HG03442 (cell line): ENCODE data around the gene PACRG.

ENCODE experiments used
- ATAC-seq: cut with Tn5 transposase; IDR thresholded peaks from one replicate; pipeline ENCODE4 v1.9.1; 2021; ENCODE audit warnings: mild to moderate bottlenecking, moderate library complexity; ENCODE audit not compliant: unreplicated experiment

The PACRG gene

DNA sequence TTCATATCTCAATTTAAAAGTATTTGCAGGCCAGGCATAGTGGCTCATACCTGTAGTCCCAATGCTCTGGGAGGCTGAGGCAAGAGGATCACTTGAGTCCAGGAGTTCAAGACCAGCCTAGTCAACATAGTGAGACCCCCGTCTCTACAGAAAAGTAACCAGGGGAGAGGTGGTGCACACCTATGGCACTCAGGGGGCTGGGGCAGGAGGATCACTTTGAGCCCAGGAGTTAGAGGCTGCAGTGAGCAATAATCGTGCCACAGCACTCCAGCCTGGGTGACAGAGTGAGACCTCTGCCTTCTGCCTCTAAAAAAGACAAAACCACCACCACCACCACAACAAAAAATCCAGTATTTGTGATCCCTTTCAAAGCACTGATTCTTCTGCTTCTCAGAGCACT lies 501.3 kb downstream of the PACRG start:
- ATAC-seq: no peak

DNA sequence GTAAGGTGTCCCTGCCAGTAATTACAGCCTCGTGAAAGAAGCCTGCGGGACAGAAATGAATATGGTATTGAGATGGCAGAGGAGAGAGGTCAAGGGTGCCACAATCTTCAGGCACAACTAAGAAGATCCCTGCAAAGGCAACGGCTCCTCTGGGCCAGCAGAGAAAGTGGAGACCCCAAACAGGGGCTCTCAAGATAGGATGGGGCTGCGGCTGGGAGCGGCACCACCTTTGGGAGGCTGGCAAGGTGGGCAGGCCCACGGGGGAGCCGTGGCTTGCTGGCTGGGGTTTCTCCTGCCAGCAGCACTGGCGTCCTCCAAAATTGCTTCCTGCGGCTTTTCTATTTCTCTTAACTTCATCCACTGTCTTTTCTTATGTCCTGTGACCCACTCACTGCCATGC lies 503.1 kb downstream of the PACRG start:
- no peak for ATAC-seq

- no peak for ATAC-seq
Measured at GRCh38 chr6:163231356-163232014, 503.7 kb downstream of the PACRG start.

DNA sequence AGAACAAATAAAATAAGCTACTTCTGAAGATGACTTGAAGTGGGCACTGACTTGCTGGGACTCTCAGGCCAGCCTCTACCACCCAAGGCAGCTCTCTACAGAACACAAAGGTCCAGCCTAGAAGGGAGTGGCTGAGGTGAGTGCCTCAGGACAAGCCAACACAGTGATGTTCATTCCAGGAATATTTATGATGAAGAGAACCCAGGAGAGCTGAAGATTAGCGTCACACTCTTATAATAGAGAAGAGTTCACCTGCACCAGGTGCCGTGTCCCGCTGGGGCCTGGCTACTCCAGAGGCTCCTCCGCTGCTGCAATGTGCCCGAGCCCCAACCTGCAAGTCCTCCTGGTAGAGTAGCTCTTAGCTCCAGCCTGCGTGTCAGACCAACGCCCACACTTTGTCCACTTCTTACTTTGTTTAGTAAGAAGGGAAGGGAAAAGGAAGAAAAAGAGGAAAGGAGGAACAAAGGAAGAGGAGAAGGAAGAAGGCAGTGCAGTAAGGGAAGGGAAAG lies 504.3 kb downstream of the PACRG start:
- no peak for ATAC-seq

DNA sequence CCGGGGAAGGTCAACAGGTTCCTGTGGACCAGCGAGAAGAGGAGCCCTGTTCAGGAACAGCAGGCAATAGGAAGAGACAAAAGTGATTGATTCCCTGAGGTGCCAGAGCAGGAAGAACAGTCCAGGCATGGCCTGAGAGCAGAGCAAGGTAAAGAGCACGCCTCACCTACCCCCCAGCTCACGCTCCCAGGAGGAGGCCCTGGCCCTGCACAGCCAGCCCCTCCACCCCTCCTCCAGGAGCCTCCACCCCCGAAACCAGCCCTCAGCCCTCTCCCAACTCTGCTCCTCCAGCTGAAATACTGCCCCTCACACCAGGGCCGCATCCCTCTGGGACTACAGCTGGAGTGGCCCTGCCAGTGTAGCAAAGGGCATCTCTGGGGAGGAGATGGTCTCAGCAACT lies 504.9 kb downstream of the PACRG start:
- no peak for ATAC-seq

GRCh38 chr6:163237110-163237509 lies 509.3 kb downstream of the PACRG start:
- no peak for ATAC-seq

DNA sequence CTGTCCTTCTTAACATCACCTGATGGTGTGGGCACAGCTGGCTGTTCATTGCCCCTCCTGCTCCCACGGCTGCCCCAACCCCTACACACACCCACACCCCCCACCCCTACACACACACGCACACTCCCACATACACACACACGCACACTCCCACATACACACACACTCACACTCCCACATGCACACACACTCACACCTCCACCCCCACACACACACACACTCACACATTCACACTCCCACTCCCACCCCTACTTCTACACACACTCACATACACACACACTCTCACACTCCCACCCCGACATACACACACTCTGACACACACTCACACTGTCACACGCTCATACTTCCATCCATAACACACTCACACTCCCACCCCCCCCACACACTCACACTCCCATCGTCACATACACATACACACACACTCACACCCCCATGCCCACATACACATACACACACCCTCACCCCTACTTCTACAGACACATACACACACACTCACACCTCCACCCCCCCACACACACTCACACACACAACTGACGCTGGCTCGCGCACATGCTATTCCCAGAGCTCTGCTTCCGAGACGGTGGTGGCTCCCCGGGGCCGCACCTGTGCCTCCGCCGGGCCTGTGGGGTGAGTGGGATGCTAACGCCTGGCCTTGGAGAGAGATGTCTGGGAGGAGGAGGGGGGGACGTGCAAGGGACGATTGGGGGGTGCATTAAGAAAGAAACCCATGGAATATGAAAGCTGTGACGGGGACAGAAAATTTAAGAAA lies 512.0 kb downstream of the PACRG start:
- ATAC-seq: no peak

DNA sequence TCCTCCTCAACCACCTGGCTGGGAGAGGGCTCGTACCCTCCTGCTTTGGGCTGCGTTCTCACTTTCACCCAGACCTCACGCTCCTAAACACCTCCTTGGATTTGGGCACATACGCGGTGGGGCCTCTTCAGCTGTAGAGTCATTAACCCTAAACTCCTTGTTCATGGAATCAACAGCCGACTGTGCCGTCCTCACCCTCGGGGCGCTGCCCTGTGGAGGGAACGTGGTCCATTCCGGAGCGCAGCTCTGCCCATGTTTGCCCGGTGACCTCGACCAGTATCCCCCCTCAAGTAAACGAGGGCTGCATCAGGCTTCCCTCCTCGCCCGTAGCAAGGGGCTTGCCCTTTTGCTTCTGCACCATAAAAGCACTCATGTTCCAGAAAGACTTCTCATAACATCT lies 512.8 kb downstream of the PACRG start:
- ATAC-seq: no peak

DNA sequence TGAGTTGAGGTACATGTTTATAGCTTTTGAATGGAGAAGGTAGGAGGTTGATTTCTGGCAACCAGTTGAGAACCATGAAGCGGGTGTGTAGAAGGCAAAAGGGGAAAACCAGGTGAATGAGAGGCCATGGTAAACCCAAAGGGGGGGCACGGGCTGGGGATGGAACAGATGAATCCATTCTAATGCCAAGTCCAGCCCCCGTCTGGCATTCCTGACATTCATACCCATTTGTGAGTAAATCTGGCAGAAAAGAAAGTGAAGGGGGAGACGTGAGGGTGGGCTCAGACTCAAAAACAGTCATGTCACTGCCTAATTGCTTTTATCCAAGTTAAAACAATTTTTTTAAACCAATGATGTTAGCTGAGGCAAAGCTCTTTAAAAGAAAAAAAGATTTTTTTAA lies 513.9 kb downstream of the PACRG start:
- ATAC-seq: no peak

DNA sequence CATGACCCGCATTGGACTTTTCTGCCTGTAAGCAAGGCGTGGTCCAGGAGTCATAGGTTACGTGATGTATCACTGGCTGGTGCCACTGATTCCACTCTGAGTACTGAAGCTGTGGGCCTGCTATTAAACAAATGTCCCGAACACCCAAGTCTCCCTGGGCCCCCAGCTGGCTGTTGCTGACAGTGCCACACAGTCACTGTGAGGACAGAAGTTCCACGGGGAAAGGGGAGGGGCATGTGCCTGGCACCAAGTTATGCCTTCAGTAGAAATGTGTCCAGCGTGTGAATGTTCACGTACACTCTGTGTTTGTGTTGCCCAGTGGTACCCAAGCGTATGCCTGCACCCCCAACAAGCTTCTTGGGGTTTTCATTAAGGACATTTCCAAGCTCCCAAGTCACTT lies 515.3 kb downstream of the PACRG start:
- no peak for ATAC-seq

DNA sequence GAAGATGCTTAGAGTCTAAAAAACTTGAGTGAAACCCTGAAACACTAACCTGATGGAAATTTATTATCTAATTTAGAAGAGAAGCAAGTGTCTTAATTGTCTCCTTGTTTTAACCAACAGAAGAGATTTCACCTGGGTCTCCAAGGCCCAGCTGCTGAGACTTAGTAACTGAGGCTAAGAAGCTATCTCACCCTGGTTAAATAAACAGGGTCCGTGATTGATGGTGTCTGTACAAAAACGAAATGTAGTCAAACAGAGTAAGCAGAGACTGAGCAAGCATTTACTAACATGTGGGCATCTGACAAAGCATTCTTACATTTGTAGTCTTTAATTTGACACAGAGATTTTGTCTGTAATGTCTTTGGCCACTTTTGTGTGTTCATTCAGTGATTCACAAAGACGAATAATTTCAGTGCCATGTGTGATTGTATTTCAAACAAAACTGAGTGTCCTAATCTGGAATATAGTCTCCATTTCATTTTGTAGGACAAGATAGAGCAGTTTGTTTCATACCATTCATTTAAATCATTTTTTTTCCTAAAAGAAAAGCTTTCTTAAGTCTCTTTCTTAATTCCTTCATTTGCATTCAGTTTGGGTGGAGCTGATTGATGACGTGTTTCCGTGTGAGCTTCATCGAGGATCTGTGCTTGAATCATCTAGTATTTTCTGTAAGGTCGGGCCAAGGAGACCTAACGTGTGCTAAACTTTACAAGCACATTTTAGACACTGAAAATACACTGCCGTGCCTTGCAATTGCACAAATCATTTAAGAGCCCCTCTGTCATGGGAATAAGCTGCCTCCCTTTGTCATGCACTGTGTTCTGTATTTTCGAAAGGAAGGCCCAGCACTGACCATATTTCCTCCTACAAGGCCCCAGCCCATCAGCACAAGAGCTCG lies 516.2 kb downstream of the PACRG start:
- no peak for ATAC-seq

- ATAC-seq: no peak
Measured at GRCh38 chr6:163248051-163248450, 520.3 kb downstream of the PACRG start.

GRCh38 chr6:163249651-163250101 lies 521.9 kb downstream of the PACRG start:
- no peak for ATAC-seq

DNA sequence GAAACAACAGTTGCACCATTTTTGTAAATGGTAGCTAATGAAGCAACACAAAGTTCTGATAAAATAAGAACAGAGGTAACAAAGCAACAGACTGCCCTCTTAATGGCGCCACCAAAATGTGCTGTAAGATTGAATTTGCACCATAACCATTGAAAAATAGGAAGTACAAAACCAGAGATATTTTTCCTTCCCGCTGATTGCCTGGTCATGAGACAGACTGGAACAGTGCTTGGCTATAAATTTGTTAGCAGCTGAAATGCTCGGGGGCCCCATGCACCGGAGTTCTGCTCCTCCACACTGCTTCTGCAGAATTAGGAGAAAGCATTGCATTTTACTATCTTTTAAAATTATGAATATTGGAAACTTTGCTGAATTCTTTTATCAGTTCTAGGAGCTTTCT lies 522.3 kb downstream of the PACRG start:
- no peak for ATAC-seq

DNA sequence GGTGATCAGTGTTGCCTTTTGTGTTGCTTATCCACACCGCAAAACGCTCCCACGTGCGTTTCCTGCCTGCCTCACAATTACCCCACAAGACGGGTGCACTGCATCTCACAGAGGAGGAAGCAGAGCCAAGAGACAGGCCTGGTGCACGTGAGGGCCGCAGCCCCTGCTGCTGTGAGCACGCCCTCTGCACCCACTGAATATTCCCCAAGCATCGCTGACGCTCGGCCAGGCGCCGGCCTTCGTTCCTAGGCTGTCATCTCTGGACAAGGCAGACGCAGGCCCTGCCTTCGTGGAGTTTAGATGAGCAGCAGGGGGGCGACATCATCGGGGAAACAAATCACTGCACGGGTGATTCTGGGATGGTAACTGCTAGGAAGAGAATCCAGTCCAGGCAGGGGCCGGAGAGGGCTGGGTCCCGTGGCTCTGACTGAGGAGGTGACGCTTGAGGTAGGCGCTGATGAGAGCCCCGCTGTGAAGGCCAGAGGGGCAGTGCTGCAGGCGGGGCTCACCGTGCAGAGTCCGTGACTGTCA lies 524.4 kb downstream of the PACRG start:
- no peak for ATAC-seq

DNA sequence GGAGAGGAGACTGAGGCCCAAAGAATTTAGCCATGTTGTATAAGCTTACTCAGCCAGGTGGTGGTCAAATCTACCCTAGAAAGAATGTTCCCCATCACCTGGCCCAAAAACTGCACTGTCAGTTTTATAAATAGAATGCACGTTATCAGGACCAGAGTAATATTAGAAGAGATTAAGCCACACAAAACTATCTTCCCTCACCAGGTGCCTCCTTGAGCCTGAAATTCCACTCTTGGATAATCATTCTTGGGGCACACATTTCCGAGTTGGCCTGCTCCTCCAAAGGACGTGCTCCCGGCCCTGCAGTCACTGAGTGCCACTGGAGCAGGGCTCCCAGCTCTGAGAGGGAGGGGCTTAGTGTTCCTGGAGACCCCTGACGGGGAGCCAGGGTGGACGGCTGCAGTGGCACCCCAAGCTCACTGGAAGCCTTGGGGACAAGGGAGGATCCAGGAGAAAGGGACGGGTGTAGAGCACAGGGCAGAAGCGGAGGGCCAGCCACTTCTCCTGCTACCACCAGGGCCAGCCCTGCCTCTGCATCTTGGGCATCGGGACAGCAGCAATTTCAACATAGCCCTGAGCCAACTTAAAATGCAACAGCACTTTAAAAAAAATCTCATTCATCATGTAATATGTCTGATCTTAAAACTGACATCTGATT lies 525.9 kb downstream of the PACRG start:
- ATAC-seq: no peak

DNA sequence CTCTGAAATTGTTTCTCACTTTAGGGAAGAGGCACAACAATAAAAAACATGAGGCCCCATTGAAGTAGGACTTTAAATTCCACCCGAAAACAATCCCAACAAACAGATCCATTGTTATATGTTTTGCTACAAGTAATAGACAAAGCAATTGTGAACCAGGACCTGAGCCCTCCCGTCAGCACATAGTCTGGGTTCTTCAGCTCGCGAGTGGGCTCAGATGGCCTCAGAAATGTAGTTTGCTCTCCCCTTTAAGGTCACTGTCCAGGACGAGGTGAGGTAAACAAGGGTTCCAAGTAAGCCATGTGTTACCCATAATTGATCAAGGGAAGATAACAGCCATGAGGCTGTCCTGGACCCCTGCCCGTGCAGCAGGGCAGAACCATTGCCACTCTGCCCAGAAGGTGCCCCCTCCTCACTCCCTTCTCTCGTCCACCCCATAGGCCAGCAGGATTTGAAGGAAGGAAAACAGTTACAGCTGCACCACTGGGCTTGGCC lies 526.6 kb downstream of the PACRG start:
- no peak for ATAC-seq

- no peak for ATAC-seq
Measured at GRCh38 chr6:163255265-163255664, 527.5 kb downstream of the PACRG start.

GRCh38 chr6:163259689-163260088 lies 531.9 kb downstream of the PACRG start:
- ATAC-seq: no peak

DNA sequence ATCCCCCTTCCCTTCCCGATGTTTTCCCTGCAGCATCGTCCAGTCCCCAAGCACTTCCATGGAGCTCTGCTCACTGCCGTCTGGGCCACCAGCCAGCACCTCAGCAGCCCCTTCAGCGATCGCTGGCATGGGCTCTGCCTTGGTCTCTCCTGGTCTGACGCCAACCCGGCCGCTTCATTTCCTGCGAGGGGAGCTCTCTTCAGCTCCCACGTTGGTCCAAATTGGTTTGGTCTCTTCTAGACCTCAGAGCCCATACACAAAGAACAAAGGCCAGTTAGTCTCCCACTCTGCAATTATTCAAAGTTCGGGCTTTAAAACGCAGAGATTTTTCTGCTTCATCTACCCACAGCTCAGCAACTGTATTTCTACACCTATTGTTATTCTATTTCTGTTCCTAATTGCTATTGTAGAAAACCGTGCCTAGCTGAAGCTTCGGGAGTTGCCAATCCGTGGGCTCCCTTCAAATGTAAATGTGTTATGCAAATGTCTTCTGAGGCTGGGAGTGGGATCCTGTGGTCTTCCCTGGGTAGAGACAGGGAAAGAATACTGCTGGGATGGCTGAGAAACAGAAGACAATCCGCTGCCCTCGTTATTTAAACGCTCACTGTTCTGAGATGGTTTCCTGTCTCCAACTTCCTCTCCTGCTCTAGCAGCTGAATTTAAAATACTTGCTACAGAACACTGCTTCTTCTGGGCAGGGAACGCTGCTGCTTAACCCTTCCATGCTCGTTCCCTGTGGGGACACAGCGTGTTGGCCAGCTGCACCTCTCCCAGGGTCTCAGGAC lies 532.5 kb downstream of the PACRG start:
- no peak for ATAC-seq
